HTERT RPE-1 (cell line): ENCODE data around the gene CECR2.
"Not testable (repeated sequence)": the region's sequence is repeated elsewhere in the genome, so short reads cannot be mapped to it uniquely, and the experiment has no call there.

ENCODE experiments used
- in situ Hi-C: fragments of 300-500 bp; cut with MboI; formaldehyde crosslinking; loops from 4 replicates; pipeline ENCODE4 v1.14.3; 2020; ENCODE audit warnings: low sequenced_read_pairs

Gene CECR2

DNA sequence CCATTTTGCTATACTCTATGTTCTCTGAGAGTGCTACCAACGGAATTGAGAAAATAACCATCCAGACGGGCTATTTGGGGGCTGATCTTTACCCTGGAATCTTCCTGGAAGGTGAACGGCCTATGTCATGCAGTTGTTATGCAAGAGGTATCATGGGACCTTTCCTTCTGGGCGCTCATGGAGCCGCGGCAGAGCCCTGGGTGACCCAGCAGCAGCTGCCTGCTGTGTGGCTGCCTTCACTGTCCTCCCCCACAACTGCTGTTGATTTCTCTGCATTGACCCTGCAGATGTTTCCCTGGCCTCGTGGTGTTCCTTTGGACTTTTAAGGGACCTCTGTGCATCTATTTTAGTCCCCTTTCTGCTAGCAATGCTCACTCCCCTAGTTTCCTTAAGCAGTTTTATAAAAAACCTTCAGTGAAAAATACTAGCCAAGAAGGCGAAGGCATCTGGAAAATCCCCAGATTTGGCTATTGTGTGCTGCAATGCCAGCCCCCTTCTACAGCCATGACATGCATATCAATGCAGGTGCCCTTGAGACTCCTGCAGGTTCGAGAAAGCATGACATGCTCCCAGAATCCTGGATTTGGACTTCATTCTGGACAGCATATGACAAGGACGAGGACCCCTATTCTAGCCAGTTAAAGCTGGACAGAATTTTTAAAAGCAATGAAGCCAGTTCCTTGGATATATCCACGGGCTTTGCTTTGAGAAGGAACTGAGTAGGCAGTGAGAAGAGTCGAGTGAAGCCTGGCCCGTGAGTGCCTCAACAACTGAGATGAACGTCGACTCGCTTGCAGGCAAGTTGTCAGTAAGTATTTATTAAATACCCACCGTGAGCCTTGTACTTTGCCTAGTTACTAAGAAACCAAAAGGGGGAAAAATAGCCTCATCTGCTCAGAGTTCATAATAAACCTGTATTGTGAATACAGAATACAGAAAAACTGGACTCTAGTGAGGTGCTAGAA, 193.9 kb downstream of the CECR2 start, which contains the start of gene SLC25A18:
Gene SLC25A18, plus strand, starts transcription at position 593 of the 965 bp plus-strand sequence. CDS start 16,447 bp downstream, outside the sequence.
- in situ Hi-C loops = no loop called here

DNA sequence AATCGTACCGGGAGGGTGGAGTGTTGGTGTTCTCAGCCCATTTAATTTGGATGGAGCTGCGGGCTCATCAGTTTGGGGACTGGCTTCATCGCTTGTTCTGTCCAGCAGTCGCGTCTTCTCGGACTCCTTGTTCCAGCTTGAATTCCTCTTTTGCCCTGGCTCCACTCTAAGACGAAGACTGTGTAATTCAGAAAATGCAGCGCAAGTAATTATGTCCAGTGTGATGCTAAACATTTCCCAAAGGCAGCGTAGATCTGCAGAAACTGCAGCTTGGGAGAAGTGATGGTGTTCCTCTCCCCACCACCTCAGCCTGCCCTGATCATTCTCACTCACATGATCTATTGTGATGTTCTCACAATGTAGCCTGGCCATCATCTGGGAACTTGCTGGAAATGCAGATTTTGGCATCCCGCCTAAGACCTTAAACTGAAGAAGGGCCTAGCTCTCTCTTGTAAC, 194.7 kb downstream of the CECR2 start:
- in situ Hi-C loops = no loop called here

DNA sequence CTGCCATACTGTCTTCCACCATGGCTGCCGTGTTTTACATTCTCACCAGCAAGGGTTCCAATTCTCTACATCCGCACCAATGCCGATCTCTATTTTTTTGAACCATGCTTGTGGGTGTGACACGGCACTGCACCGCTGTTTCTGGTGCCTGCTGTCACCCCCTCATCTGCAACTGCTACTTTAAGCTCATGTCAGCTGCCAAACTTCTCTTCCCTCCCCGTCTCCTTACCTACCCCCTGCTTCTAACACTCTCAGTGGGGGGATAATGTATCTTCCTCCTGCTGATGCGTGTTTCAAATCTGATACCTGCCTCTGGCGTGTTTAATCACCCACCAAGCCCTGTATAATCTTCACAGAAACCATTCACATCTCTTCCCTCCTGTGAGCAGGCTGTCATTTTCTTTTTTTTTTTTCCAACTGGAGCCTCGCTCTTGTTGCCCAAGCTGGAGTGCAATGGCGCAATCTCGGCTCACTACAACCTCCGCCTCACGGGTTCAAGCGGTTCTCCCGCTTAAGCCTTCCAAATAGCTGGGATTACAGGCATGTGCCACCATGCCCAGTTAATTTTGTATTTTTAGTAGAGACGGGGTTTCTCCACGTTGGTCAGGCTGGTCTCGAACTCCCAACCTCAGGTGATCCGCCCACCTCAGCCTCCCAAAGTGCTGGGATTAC, 196.9 kb downstream of the CECR2 start:
- in situ Hi-C loops = not testable (repeated sequence)

DNA sequence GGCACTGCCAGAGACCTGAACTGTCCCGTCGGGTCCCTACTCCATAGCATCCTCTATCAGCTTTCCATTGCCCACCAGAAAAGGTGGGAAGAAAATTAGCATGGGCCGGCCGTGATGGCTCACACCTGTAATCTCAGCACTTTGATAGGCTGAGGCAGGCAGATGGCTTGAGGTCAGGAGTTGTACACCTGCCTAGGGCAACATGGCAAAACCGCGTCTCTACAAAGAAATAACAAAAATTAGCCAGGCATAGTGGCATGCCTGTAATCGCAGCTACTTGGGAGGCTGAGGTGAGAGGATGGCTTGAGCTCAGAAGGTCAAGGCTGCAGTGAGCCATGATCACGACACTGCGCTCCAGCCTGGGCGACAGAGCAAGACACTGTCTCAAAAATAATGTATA, 197.5 kb downstream of the CECR2 start:
- in situ Hi-C loops = no loop called here

DNA sequence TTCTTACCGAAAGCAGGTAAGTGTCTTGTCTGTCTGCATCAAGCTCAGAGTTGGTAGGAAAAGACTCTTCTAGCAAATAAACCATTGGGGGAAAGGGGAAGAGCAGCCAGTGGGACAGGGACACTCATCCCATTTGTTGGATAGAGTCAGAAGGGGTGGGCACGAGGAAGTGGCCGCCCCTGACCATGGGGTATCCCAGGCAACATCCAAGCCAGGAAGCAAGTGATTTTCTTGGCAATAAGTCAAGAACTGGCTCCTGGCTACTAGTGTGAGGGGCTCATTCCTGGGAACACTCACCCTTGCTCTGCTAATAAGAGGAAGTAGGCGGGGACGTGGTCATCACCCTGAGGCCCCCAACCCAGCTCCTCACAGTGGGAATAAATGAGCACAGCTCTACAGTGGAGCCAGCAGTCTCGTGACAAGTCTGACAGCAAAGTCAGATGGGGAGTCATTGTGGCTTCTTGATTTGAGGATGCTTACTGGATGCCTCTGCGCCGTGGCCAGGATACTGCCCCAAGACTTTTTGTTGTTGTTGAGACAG, 200.8 kb downstream of the CECR2 start:
- in situ Hi-C loops = no loop called here

DNA sequence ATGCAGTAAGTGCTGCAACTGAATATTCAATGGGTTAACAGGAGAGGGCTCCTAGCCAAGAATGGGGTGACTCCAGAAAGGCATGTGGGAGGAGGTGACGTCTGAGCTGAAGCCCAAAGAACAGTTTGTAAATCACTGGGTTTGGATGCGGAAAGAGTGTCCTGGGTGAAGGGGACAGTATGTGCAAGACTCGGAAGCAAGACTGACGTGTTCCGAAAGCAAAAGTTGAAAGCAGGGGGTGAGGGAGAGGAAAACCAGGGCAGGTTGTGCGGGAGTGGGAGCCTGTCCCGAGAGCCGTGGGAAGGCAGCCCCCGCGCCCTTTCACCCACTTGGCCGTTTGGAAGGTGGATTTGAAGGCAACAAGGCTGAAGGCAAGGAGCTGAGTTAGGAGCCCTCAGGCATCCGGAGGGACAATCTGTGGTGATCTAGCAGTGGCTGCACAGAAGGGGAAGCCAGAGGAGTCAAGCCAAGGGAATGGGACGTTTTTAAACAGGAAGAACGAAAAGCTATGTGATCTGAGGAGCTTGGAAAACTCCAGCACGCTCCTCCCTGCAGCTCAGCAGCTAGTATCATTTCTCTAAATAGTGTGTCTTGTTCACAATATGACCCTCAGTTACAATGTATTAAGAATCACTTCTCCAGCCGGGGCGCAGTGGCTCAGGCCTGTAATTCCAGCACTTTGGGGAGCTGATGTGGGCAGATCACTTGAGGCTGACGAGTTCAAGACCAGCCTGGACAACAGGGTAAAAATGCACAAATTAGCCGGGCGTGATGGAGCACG, 201.8 kb downstream of the CECR2 start:
- in situ Hi-C loops = no loop called here

DNA sequence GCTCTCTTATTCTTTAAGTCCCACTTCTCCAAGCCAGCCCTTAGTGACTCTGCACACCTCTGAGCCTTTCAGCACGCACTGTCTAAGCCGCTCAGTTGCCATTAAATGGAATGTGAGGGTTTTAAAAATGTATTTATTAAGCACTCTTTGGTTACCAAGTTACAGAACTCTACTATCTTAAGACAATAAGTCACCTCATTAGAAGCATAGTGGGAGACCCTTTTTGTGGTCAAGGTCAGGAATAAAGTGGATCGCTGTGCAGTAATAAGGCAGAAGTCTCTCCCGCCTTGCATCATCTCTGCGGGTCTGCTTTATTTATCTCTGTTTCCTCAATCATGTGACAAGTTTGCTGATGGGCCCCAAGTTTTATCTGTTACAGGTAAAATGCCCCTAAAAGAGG, 205.9 kb downstream of the CECR2 start:
- in situ Hi-C loops = no loop called here

DNA sequence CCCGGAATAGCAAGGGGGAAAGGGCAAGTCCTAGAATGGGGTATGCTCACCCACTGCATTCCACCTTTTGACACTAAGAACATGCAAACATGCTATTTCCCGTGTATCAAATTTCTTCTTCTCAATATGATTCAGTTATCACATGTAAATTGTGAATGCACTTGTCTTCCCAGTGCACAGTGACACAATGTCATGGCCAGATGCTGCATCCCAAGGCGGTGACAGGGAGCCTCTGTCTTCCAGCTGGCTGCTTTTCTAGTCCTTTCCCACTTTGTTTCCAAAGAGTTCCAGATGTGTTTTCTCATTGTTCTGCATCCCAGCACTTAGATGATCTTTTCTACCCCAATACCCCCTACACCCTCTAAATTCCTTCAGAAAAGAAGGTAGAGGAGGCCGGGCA, 206.4 kb downstream of the CECR2 start:
- in situ Hi-C loops = no loop called here

DNA sequence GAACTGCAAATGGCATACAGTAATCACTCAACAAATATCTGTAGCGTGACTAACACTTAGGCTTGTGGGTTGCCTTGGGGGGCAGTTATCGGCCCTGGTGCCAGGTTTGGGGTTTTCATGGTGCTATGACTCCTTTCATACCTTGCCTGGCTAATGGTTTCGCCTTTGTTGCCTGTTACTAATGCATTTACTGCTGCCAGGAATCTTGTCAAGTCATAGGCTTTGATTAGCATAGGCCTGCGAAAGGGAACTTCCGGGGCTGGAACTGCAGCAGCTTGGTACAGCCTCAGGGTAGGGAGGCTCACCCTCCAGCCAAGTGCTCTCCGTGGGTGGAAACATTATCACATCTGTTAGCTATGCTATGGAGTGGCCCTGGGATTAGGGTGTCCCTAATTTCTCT, 207.2 kb downstream of the CECR2 start:
- in situ Hi-C loops = no loop called here

DNA sequence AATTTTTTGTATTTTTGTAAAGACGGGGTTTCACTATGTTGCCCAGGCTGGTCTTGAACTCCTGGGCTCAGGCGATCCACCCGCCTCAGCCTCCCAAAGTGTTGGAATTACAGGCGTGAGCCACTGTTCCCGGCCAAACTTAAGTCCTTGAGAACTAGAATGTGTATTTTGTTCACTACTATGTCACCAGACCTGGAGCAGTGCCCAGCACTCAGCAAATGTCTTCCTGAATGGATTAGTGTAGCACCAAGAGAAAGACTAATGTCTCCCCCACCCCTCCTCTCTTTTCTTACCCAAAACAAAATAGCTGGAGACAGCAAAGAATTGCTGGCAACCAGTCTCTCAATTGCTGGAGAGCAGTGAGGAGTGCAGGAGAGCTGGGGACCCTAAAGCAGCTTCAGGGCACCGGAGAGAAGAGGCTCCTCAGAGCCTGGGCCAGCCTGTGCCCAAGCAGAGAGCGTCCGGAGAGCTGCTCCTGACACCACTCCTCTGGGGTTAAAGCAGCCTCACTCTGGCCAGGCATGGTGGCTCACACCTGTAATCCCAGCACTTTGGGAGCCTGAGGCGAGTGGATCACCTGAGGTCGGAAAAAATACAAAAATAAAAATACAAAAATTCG, 209.0 kb downstream of the CECR2 start:
- in situ Hi-C loops = no loop called here

DNA sequence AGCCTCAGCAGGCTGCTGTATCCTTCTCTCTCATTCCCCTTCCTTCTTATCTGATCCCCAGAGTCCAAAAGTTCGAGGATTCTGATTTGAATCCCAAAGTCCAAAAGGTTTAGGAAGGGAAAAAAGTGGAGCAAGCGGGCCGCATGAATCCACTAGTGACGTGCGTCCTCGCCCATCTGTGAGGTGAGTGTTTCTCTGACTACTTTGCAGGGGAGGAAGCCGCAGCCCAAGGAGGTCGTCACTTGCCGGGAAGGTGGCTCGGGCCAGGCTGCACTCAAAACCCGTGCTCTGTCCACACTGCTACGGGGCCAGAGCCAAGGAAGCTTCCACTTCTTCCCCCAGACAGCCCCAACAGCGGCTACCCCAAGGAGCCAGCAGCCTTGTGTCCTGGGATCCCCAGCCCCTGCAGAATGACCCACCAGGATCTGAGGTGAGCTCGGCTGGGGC, 210.3 kb downstream of the CECR2 start:
- in situ Hi-C loops = no loop called here

DNA sequence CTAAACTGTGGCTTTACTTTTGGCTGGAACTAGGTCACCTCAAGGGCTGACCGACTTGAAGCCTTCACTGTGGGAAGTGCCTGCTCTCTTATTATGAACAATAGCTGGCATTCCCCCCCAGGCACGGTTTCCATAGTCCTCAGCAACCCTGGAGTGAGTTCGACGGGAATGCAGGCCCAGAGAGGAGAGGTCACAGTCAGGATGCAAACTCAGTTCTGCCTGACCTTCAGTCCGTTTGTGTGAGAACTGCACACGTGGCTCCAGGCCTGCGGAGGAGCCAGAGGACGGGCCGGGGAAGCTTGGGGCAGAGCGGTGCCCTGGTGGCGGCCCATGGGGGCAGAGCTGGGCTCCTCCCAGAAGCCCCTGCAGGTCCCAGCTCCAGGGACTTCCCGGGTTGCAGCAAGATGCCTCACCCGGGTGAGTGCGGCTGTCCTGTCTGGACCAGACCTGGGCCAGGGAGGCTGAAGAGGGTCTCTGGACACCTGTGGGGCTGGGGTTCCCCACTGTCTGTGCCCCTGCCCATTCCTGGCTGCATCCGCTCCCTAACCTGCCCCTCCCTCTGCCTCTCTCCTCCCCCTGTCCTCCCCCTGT, 211.3 kb downstream of the CECR2 start:
- in situ Hi-C loops = no loop called here

DNA sequence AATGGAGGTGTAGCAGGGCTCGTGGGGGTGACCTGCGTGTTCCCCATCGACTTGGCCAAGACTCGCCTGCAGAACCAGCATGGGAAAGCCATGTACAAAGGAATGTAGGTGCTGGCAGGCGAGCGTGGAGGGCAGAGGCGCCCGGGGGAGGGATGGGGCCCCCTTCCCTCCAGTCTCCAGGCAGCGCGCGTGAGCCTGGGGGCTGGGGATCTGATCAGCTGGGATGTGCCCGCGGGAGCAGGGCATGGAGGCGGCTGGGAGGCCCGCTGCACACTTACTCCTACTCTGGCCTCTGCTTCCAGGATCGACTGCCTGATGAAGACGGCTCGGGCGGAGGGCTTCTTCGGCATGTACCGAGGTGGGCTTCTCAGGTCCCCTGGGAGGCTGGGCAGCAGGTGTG, 211.8 kb downstream of the CECR2 start:
- in situ Hi-C loops = no loop called here

DNA sequence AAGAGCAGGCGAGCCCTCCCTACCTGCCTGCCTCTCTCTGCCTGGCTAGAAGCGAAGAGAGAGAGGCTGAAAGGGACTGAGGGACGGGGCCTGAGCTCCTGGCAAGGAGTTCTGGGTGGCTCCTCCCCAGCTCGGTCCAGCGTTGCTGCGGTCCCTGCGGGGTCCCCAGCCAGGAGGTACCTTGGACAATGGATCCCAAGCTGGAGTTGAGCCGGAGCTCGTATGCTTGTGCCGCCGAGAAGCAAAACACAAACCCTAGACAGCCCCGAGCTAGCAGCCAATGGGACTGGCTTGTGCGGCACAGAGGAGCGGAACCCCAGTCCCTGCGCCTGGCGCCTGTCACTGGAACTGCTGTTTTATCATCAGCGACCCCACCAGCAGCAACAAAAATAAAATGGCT, 212.4 kb downstream of the CECR2 start:
- in situ Hi-C loops = no loop called here

DNA sequence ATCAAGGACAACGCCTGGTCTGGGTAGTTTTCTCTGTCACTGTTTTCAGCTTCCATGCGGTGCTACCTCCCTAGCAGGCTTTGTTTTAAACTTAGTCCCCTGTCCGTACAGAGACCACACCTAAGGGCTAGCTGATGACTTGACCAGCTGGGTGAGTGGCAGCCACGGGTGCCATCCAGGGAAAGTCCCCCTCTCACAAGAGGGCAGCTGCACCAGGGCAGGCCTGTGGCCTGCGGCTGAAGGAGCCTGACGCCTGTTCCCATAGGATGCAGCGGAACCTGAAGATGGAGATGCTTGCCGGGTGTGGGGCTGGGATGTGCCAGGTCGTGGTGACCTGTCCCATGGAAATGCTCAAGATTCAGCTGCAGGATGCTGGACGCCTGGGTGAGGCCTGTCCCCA, 213.9 kb downstream of the CECR2 start:
- in situ Hi-C loops = no loop called here

DNA sequence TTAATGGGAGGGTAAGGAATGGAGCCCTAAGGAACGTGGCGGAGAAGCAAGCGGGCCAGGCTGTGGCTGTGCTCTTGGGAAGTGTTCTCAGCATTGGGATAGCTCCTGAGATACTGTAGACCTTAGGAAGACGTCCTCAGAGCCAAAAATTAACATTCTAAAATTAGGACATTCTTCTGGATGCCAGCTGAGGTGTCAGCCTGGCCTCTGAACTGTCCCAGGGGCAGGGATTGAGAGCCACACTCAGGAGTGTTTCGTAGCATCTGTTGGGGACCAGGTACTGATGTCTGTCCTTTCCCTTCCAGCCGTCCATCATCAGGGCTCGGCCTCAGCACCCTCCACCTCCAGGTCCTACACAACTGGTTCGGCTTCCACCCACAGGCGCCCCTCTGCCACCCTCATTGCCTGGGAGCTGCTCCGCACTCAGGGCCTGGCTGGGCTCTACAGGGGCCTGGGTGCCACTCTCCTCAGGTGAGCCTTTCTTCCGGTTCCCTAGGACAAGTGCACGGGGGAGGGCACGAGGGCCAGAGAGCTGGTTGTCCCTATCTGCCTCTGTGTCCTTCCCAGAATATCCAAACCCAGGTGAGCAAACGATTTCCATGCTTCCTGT, 217.7 kb downstream of the CECR2 start:
- in situ Hi-C loops = no loop called here

DNA sequence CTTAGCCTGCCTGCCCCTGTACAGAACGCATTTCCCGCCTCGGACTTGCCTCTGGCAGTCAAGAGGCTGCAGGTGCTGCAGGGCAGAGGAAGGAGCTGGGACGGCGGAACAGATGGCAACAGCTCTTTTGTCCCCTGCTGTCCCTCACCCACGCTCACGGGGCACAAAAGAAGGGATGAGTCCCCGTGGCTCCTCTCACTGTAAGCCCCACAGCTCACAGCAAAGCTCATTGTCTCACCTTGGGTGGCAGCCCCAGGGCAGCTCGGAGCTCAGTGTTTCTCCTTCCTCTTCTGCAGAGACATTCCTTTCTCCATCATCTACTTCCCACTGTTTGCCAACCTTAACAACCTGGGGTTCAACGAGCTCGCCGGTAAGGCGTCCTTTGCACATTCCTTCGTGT, 218.4 kb downstream of the CECR2 start:
- in situ Hi-C loops = no loop called here

DNA sequence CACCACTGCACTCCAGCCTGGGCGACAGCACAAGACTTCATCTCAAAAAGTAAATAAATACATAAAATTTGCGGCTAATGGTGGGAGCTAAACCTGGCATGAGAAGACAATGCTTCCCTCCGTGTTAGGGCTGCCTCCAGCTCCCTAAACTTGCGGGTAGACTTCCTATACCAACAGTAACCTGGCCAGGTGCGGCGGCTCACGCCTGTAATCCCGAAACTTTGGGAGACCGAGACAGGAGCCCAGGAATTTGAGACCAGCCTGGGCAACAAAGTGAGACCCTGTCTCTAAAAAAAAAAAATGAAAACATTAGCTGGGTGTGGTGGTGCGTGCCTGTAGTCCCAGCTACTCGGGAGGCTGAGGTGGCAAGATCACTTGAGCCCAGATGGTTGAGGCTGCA, 219.3 kb downstream of the CECR2 start:
- in situ Hi-C loops = no loop called here

DNA sequence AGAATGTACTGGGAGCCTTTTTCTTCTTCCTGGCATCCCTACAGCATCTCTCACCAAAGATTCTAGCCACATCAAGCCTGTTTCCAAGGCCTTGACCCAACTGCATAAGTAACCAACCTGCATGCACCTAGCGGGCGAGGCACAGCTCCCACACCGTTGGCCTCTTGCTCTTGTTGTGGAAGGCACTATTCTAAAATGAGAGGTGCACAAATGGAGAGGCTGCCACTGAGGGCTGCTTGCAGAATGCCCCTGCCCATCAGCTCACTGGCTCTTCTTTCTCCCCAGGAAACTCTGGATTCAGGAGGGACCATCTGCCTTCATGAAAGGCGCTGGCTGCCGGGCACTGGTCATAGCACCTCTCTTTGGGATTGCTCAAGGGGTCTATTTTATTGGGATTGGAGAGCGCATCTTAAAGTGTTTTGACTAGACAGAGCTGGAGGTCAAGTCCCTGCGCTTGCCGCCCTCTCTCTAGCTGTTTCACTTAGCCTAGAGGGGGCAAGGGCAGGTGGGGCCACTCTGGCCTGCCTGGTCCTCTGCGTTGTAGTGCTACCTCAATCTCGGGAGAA, 220.6 kb downstream of the CECR2 start:
- in situ Hi-C loops = no loop called here
